GM21447 (cell line): Measurements from ENCODE around the gene LSS.
"Not testable (repeated sequence)": the region's sequence is repeated elsewhere in the genome, so short reads cannot be mapped to it uniquely, and the experiment has no call there.

ENCODE experiments used
- ATAC-seq: cut with Tn5 transposase; IDR thresholded peaks from one replicate; pipeline ENCODE4 v1.9.1; 2021; ENCODE audit not compliant: unreplicated experiment

Gene LSS

GRCh38 chr21:46206163-46207005 lies 22.2 kb downstream of the LSS start:
- no peak for ATAC-seq

- ATAC-seq, result no peak
These were observed 22.8 kb downstream of the LSS start for GRCh38 chr21:46205766-46206162.

GRCh38 chr21:46205166-46205565 lies 23.4 kb downstream of the LSS start:
- ATAC-seq, result no peak

GRCh38 chr21:46203203-46203600 lies 25.4 kb downstream of the LSS start:
- ATAC-seq, result no peak

- no peak for ATAC-seq
These were observed 25.9 kb downstream of the LSS start for GRCh38 chr21:46202592-46203202.

- not testable (repeated sequence) for ATAC-seq
These were observed 27.4 kb downstream of the LSS start for GRCh38 chr21:46200877-46201803.

GRCh38 chr21:46199436-46200373 lies 28.9 kb downstream of the LSS start:
- no peak for ATAC-seq

GRCh38 chr21:46196733-46197132 lies 31.8 kb downstream of the LSS start:
- ATAC-seq, result no peak

- no peak for ATAC-seq
These were observed 32.9 kb downstream of the LSS start for GRCh38 chr21:46195595-46196195.

- ATAC-seq, result no peak
These were observed 33.9 kb downstream of the LSS start for GRCh38 chr21:46194374-46195334.

GRCh38 chr21:46193829-46194373 lies 34.7 kb downstream of the LSS start:
- no peak for ATAC-seq

- no peak for ATAC-seq
These were observed 36.6 kb downstream of the LSS start for GRCh38 chr21:46191686-46192575.

- ATAC-seq, result no peak
These were observed 37.3 kb downstream of the LSS start for GRCh38 chr21:46191257-46191685.

GRCh38 chr21:46190491-46191131 lies 38.0 kb downstream of the LSS start:
- ATAC-seq, result no peak

GRCh38 chr21:46189959-46190490 lies 38.5 kb downstream of the LSS start:
- no peak for ATAC-seq

GRCh38 chr21:46189213-46189958 lies 39.2 kb downstream of the LSS start:
- ATAC-seq, result no peak
